ENCODE results near the gene C14orf39.

DNA sequence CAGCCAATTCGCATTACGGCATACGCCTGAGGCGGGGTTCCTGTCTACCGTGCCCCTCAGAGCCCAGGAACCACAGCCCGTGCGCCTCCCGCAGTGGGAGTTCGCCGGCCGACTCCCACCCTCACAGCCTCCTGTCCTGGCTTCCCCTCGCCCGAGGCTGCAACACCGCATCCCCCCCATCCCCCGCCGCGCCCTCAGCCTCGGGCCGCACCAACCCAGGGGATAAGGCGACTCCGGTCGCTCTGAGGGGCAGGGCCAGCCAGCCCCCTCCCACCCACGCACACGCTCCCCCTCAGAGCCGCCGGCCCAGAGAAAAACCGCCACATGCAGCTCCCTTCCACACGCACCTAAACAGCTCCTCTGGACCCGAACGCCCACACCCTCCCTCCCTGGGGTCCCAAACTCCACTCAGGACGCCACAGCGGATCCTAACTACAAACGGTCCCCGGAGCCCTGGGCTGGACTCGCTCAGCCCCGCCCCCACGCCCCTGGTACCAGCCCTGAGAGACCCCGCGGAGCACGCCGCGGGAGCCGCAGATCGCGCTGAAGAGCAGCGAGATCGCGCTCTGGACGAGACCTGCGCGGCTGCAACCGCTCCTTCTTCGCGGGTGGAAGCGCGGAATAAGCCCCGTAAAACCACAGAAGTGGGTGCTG is at the start of gene C14orf39:
- TF ChIP-seq, protein P1, sequence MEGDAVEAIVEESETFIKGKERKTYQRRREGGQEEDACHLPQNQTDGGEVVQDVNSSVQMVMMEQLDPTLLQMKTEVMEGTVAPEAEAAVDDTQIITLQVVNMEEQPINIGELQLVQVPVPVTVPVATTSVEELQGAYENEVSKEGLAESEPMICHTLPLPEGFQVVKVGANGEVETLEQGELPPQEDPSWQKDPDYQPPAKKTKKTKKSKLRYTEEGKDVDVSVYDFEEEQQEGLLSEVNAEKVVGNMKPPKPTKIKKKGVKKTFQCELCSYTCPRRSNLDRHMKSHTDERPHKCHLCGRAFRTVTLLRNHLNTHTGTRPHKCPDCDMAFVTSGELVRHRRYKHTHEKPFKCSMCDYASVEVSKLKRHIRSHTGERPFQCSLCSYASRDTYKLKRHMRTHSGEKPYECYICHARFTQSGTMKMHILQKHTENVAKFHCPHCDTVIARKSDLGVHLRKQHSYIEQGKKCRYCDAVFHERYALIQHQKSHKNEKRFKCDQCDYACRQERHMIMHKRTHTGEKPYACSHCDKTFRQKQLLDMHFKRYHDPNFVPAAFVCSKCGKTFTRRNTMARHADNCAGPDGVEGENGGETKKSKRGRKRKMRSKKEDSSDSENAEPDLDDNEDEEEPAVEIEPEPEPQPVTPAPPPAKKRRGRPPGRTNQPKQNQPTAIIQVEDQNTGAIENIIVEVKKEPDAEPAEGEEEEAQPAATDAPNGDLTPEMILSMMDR (conservative IDR thresholded peaks at IDR 0.05; ENCODE audit: low read depth in 2 of 2), result no peak
- TF ChIP-seq POLR2AphosphoS5 (IDR thresholded peaks at IDR 0.05; ENCODE audit: low read depth) (peak; percentile 45; the same call in 1 of the 2 replicates), EZH2 (IDR thresholded peaks at IDR 0.05; ENCODE audit: low read depth, unreplicated experiment) (no peak), ZNF114 (CRISPR knock-in tag; IDR thresholded peaks at IDR 0.05) (no peak), STAT1 (IDR thresholded peaks at IDR 0.05; ENCODE audit: unreplicated experiment) (no peak), EZH2phosphoT487 (IDR thresholded peaks at IDR 0.05; ENCODE audit: unreplicated experiment) (no peak), REST (IDR thresholded peaks at IDR 0.05; ENCODE audit: unreplicated experiment) (no peak), JUNB (IDR thresholded peaks at IDR 0.05; ENCODE audit: unreplicated experiment) (no peak), NANOG (IDR thresholded peaks at IDR 0.05; ENCODE audit: borderline replicate concordance) (no peak)

Data from GM23338 (cell line).